ENCODE measurements around the gene POLR1G.
A peak's percentile ranks its signal among the peaks of the same experiment; 100 is the strongest.
"Not testable (repeated sequence)": the region's sequence is repeated elsewhere in the genome, so short reads cannot be mapped to it uniquely, and the experiment has no call there.

Gene POLR1G

GRCh38 chr19:45419895-45420294 lies 13.5 kb downstream of the POLR1G start:
- no peak for DNase-seq (ENCODE audit: low read depth in 2 of 3, low spot score in 2 of 3)

- no peak for DNase-seq (ENCODE audit: low read depth in 2 of 3, low spot score in 2 of 3)
Observed at GRCh38 chr19:45420356-45420755, 13.9 kb downstream of the POLR1G start.

GRCh38 chr19:45420871-45421270 lies 14.4 kb downstream of the POLR1G start:
- DNase-seq (ENCODE audit: low read depth in 2 of 3, low spot score in 2 of 3), result no peak

- no peak for DNase-seq (ENCODE audit: low read depth in 2 of 3, low spot score in 2 of 3)
Observed at GRCh38 chr19:45421947-45422498, 15.6 kb downstream of the POLR1G start.

GRCh38 chr19:45423033-45423588 lies 16.7 kb downstream of the POLR1G start:
- no peak for DNase-seq (ENCODE audit: low read depth in 2 of 3, low spot score in 2 of 3)

- peak; percentile 74 to 89 (median 87) for DNase-seq (ENCODE audit: low read depth in 2 of 3, low spot score in 2 of 3)
Observed at GRCh38 chr19:45423589-45424190, 17.2 kb downstream of the POLR1G start, which contains the start of gene ERCC1. Gene ERCC1 (minus strand): TSS chr19:45423917. CDS start chr19:45423374, 543 bp downstream.

- peak in 1 of 3 experiments; percentile 34 for DNase-seq (ENCODE audit: low read depth in 2 of 3, low spot score in 2 of 3)
Observed at GRCh38 chr19:45424191-45425058, 18.0 kb downstream of the POLR1G start.

GRCh38 chr19:45428384-45429231 lies 22.2 kb downstream of the POLR1G start:
- no peak for DNase-seq (ENCODE audit: low read depth in 2 of 3, low spot score in 2 of 3)

GRCh38 chr19:45429896-45430295 lies 23.5 kb downstream of the POLR1G start:
- DNase-seq (ENCODE audit: low read depth in 2 of 3, low spot score in 2 of 3), result not testable (repeated sequence)

- not testable (repeated sequence) for DNase-seq (ENCODE audit: low read depth in 2 of 3, low spot score in 2 of 3)
Observed at GRCh38 chr19:45431008-45431407, 24.6 kb downstream of the POLR1G start.

- DNase-seq (ENCODE audit: low read depth in 2 of 3, low spot score in 2 of 3), result not testable (repeated sequence)
Observed at GRCh38 chr19:45432543-45432942, 26.1 kb downstream of the POLR1G start.

GRCh38 chr19:45437328-45437727 lies 30.9 kb downstream of the POLR1G start:
- no peak for DNase-seq (ENCODE audit: low read depth in 2 of 3, low spot score in 2 of 3)

- no peak for DNase-seq (ENCODE audit: low read depth in 2 of 3, low spot score in 2 of 3)
Observed at GRCh38 chr19:45439190-45439568, 32.7 kb downstream of the POLR1G start.

GRCh38 chr19:45439569-45440258 lies 33.3 kb downstream of the POLR1G start:
- DNase-seq (ENCODE audit: low read depth in 2 of 3, low spot score in 2 of 3), result peak; percentile 74 to 82 (median 81)

- DNase-seq (ENCODE audit: low read depth in 2 of 3, low spot score in 2 of 3), result no peak
Observed at GRCh38 chr19:45440259-45440638, 33.8 kb downstream of the POLR1G start.

- DNase-seq (ENCODE audit: low read depth in 2 of 3, low spot score in 2 of 3), result no peak
Observed at GRCh38 chr19:45440873-45441654, 34.6 kb downstream of the POLR1G start.

GRCh38 chr19:45442408-45442777 lies 35.9 kb downstream of the POLR1G start:
- DNase-seq (ENCODE audit: low read depth in 2 of 3, low spot score in 2 of 3), result no peak

GRCh38 chr19:45442778-45443461 lies 36.5 kb downstream of the POLR1G start:
- DNase-seq (ENCODE audit: low read depth in 2 of 3, low spot score in 2 of 3), result no peak
